Prostate gland (tissue), 2 donors: ENCODE measurements around the gene PDYN.

ENCODE experiments used
- CTCF ChIP-seq, 4 experiments: fragments of 200-600 bp in 2 of 4; fragments of 450-650 bp in 2 of 4; sonication (generic) in 2 of 4; IDR thresholded peaks; 1 replicate in 3 of 4; 2 replicates in 1 of 4; pipeline ENCODE4 v1.5.1; 2016 to 2019; ENCODE audit warnings: antibody characterized with exemption in 4 of 4, mild to moderate bottlenecking in 2 of 4, moderate library complexity in 2 of 4
- POLR2A ChIP-seq: fragments of 450-650 bp; IDR thresholded peaks from one replicate; pipeline ENCODE4 v1.6.1; 2016; ENCODE audit warnings: antibody characterized with exemption, mild to moderate bottlenecking

- TF ChIP-seq CTCF (IDR thresholded peaks at IDR 0.05) (no peak), POLR2A (no peak)
These were observed 1.3 kb downstream of the PDYN start for GRCh38 chr20:1992359-1993110.
